Measurements from ENCODE around the gene MAB21L4. TPM values are rescaled to one million over a fixed set of nuclear protein-coding genes. Genes with fewer than 3 reads are reported as not detected.

The MAB21L4 gene
- polyA plus RNA-seq, 2 of the 4 experiments (the other 2 are of a cell fraction) = not detected

DNA sequence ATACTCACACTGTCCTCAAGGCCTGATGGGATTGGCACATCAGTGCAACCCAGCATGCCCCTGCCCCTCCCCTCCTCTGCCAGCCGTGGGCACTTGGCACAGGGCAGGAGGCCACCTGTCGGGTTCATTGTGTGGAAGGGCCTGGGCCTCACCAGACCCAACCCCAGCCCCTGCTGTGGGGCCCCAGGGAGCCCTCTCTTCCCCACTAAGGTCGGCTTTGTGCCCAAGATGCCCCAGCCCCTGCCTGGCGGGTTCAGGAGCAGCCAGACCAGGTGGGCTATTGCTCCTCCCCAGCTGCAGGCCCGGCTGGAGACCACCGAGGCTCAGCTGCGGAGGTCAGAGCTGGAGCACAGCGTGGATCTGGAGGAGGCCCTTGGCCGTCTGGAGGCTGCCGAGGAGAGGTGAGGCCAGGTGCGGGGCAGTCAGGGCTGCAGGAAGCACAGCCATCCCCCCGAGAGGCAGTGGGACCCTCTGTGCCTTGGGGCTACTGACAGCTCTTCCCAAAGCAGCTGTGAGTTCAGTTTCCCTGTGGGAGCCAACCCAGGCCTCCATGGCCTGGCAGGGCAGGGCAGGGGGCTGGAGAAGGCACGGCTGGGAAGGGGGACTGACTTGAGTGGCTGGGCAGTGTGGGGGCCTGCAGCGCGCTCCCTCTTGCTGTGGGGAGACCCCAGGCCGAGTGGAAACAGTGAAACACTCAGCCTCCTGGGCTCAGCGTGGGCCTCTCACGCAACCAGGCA lies 26.5 kb upstream of the MAB21L4 start (continued):
- TF ChIP-seq, protein P1, sequence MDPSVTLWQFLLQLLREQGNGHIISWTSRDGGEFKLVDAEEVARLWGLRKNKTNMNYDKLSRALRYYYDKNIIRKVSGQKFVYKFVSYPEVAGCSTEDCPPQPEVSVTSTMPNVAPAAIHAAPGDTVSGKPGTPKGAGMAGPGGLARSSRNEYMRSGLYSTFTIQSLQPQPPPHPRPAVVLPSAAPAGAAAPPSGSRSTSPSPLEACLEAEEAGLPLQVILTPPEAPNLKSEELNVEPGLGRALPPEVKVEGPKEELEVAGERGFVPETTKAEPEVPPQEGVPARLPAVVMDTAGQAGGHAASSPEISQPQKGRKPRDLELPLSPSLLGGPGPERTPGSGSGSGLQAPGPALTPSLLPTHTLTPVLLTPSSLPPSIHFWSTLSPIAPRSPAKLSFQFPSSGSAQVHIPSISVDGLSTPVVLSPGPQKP (IDR thresholded peaks at IDR 0.05; ENCODE audit: low read depth, low read length) = no peak
- TF ChIP-seq GATA3 (IDR thresholded peaks at IDR 0.05; ENCODE audit: borderline replicate concordance) = no peak
- TF ChIP-seq KDM5A (IDR thresholded peaks at IDR 0.05) = no peak
- TF ChIP-seq ZC3H11A (IDR thresholded peaks at IDR 0.05) = no peak
- TF ChIP-seq, protein P2, sequence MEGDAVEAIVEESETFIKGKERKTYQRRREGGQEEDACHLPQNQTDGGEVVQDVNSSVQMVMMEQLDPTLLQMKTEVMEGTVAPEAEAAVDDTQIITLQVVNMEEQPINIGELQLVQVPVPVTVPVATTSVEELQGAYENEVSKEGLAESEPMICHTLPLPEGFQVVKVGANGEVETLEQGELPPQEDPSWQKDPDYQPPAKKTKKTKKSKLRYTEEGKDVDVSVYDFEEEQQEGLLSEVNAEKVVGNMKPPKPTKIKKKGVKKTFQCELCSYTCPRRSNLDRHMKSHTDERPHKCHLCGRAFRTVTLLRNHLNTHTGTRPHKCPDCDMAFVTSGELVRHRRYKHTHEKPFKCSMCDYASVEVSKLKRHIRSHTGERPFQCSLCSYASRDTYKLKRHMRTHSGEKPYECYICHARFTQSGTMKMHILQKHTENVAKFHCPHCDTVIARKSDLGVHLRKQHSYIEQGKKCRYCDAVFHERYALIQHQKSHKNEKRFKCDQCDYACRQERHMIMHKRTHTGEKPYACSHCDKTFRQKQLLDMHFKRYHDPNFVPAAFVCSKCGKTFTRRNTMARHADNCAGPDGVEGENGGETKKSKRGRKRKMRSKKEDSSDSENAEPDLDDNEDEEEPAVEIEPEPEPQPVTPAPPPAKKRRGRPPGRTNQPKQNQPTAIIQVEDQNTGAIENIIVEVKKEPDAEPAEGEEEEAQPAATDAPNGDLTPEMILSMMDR (IDR thresholded peaks at IDR 0.05) = no peak

DNA sequence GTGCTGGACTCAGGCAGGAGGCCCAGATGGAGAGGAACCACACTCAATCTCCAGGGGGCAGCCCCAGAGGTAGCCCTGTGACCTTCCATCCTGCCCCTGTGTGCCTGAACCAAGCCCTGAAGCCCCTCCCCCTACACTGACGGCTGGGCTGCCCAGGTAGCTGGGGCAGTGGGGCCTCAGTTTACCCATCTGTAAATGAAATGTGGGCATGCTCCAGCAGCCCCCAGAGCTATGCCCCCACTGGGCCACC lies 26.0 kb upstream of the MAB21L4 start:
- peak overlapping the region; percentile 69 for H3K4me2 ChIP-seq

More for the DNA sequence above, 26.0 kb upstream of the MAB21L4 start:
- 100% methylated on average over 1 of the region's 1 CpG for WGBS (ENCODE audit: missing lambda C conversion rate)
- TF ChIP-seq HOXA7 (CRISPR knock-in tag; IDR thresholded peaks at IDR 0.05) = no peak
- no peak for TF ChIP-seq JUNB (IDR thresholded peaks at IDR 0.05)
- TF ChIP-seq, protein P3, sequence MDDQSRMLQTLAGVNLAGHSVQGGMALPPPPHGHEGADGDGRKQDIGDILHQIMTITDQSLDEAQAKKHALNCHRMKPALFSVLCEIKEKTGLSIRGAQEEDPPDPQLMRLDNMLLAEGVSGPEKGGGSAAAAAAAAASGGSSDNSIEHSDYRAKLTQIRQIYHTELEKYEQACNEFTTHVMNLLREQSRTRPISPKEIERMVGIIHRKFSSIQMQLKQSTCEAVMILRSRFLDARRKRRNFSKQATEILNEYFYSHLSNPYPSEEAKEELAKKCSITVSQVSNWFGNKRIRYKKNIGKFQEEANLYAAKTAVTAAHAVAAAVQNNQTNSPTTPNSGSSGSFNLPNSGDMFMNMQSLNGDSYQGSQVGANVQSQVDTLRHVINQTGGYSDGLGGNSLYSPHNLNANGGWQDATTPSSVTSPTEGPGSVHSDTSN (IDR thresholded peaks at IDR 0.05) = no peak
- TF ChIP-seq EP300 (IDR thresholded peaks at IDR 0.05) = no peak
- TF ChIP-seq BHLHE40 (IDR thresholded peaks at IDR 0.05; ENCODE audit: low read depth, low read length) = no peak
- no peak for TF ChIP-seq SREBF2 (IDR thresholded peaks at IDR 0.05)
- TF ChIP-seq ZSCAN20 (CRISPR knock-in tag; IDR thresholded peaks at IDR 0.05) = no peak
- TF ChIP-seq, protein P4, sequence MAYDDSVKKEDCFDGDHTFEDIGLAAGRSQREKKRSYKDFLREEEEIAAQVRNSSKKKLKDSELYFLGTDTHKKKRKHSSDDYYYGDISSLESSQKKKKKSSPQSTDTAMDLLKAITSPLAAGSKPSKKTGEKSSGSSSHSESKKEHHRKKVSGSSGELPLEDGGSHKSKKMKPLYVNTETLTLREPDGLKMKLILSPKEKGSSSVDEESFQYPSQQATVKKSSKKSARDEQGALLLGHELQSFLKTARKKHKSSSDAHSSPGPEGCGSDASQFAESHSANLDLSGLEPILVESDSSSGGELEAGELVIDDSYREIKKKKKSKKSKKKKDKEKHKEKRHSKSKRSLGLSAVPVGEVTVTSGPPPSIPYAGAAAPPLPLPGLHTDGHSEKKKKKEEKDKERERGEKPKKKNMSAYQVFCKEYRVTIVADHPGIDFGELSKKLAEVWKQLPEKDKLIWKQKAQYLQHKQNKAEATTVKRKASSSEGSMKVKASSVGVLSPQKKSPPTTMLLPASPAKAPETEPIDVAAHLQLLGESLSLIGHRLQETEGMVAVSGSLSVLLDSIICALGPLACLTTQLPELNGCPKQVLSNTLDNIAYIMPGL (CRISPR knock-in tag; IDR thresholded peaks at IDR 0.05; ENCODE audit: borderline replicate concordance) = no peak
- TF ChIP-seq, protein P5, sequence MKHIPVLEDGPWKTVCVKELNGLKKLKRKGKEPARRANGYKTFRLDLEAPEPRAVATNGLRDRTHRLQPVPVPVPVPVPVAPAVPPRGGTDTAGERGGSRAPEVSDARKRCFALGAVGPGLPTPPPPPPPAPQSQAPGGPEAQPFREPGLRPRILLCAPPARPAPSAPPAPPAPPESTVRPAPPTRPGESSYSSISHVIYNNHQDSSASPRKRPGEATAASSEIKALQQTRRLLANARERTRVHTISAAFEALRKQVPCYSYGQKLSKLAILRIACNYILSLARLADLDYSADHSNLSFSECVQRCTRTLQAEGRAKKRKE (CRISPR knock-in tag; IDR thresholded peaks at IDR 0.05; ENCODE audit: low read depth) = no peak
- no peak for TF ChIP-seq MAFK (IDR thresholded peaks at IDR 0.05; ENCODE audit: partially characterized antibody)
- TF ChIP-seq POLR2AphosphoS2 (conservative IDR thresholded peaks at IDR 0.05; ENCODE audit: low read length) = no peak
- TF ChIP-seq, protein P1 (IDR thresholded peaks at IDR 0.05; ENCODE audit: low read depth, low read length) = no peak
- Histone ChIP-seq H3K4me3 (no peak overlapping the region), H3K27ac (peak overlapping the region; percentile 64 to 89), H3K9me3 (no peaks in the 10 kb centered on the region), H3K4me1 (peaks cover 42% of the 10 kb centered on the region)
- DNase-seq (ENCODE audit: low read depth in 1 of 2, low spot score in 1 of 2) = no peak
- ChIA-PET CTCF (interaction anchor here (1.8 kb wide), 1 partner anchor 8 kb away, joined by 8 read pairs; no protein-coding TSS in a partner anchor), POLR2A (no interaction called here)
- no peak for FAIRE-seq
- ATAC-seq = peak in 1 of 2 experiments; percentile 8; a peak in 2 of 6 replicates

Measured in A549 (cell line).